ENCODE measurements around the gene BLCAP. TPM values are rescaled to one million over a fixed set of nuclear protein-coding genes. Genes with fewer than 3 reads are reported as not detected.

BLCAP gene
- total and polyA plus RNA-seq, 2 donors (not counting 3 experiments of a cell fraction or from before 2014, with no cell fraction given): 90.3 to 196 TPM

DNA sequence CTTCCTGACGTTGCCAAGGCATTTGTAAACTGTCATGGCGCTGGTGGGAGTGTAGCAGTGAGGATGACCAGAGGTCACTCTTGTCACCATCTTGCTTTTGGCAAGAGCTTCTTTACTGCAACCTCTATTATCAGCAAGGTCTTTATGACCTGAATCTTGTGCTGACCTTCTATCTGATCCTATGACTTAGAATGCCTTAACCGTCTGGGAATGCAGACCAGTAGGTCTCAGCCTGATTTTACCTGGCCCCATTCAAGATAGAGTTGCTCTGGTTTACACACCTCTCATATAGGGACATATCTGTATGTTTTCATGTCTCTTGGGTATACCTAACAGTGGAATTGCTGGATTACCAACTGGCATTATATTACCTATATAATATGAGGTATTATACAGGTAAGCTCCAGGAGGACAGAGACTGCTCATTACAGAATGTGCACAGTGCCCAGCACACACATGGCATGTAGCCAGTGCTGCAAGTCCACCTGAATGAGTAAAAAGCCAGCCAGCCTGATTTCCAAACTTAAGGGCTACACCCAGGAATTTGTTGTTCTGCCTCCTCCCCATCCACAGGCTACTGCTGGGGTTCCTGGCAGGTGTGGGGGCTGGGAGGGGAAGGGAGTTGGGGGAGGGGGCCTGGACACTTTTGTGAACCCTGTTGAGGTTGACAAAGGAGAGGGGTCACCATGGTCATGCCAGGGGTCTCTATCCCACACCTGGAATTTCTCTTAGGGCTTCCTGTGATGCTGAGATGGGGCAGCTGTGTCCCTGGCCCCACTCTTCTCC, 35.2 kb upstream of the BLCAP start:
- FAIRE-seq: no peak

More for the DNA sequence above, 35.2 kb upstream of the BLCAP start:
- ChIA-PET CTCF (interaction anchor here (1.4 to 2.3 kb wide), 2 partner anchors 430 to 658 kb away, joined by 4 to 37 read pairs; no protein-coding TSS in a partner anchor), POLR2A (no interaction called here)
- Histone ChIP-seq H3K27me3 (ENCODE audit: control insufficient read depth in 2 of 2, insufficient read depth in 2 of 2, low read length in 2 of 2) (peaks cover 16 to 19% of the 10 kb centered on the region in 2 experiments), H3K36me3 (ENCODE audit: control insufficient read depth in 2 of 2, extremely low read depth in 1 of 2, insufficient read depth in 2 of 2, low read length in 2 of 2) (no peaks in the 10 kb centered on the region), H3K9ac (replicated peaks; ENCODE audit: extremely low read depth, insufficient read depth, low read length) (no peak overlapping the region), H3K27ac (ENCODE audit: insufficient read depth, low read depth, low read length) (no peak overlapping the region), H3K4me1 (ENCODE audit: control insufficient read depth, extremely low read depth, insufficient read depth, low read length) (no peaks in the 10 kb centered on the region), H3K4me3 (replicated peaks in 1 of 3; ENCODE audit: insufficient read depth in 1 of 3, low read depth in 1 of 3, low read length in 3 of 3) (no peak overlapping the region), H3K9me1 (replicated peaks; ENCODE audit: control insufficient read depth, extremely low read depth, insufficient read depth, low read length) (no peaks in the 10 kb centered on the region), H3K79me2 (ENCODE audit: control insufficient read depth, insufficient read depth, low read length) (no peaks in the 10 kb centered on the region), H3K9me3 (replicated peaks; ENCODE audit: control insufficient read depth, insufficient read depth, low read length) (no peaks in the 10 kb centered on the region), H2AFZ (ENCODE audit: low read depth, low read length) (no peak overlapping the region), H4K20me1 (replicated peaks; ENCODE audit: control insufficient read depth, extremely low read depth, insufficient read depth, low read length) (no peaks in the 10 kb centered on the region), H3K4me2 (ENCODE audit: insufficient read depth, low read length) (no peak overlapping the region)
- DNase-seq (ENCODE audit: low read depth, low spot score): no peak
- intact Hi-C loops (cut with micrococcal nuclease): loop anchor here (5.0 kb wide), 1 partner anchor 474 kb away; no protein-coding TSS in a partner anchor
- dilution Hi-C loops (cut with MboI; ENCODE audit: extremely low pct_ligation_motif_present, low sequenced_read_pairs): no loop called here
- TF ChIP-seq JUN (IDR thresholded peaks at IDR 0.05; ENCODE audit: borderline replicate concordance, insufficient read depth, insufficient read length, low read depth) (no peak), GATA2 (IDR thresholded peaks at IDR 0.05; ENCODE audit: insufficient read depth, insufficient read length, low read depth, low read length) (no peak), POLR2A (IDR thresholded peaks at IDR 0.05; ENCODE audit: low read depth, low read length) (no peak), POLR2AphosphoS5 (IDR thresholded peaks at IDR 0.05; ENCODE audit: insufficient read depth, low read depth, low read length) (no peak), FOS (IDR thresholded peaks at IDR 0.05; ENCODE audit: borderline replicate concordance, insufficient read depth, low read length) (no peak), MYC (IDR thresholded peaks at IDR 0.05; ENCODE audit: low read depth, low read length) (no peak), EZH2 (IDR thresholded peaks at IDR 0.05; ENCODE audit: borderline replicate concordance, low read depth, low read length, severe bottlenecking) (no peak)
- TF ChIP-seq, protein P1, sequence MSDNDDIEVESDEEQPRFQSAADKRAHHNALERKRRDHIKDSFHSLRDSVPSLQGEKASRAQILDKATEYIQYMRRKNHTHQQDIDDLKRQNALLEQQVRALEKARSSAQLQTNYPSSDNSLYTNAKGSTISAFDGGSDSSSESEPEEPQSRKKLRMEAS (IDR thresholded peaks at IDR 0.05; ENCODE audit: insufficient read depth, insufficient read length): no peak
- TF ChIP-seq, protein P2, sequence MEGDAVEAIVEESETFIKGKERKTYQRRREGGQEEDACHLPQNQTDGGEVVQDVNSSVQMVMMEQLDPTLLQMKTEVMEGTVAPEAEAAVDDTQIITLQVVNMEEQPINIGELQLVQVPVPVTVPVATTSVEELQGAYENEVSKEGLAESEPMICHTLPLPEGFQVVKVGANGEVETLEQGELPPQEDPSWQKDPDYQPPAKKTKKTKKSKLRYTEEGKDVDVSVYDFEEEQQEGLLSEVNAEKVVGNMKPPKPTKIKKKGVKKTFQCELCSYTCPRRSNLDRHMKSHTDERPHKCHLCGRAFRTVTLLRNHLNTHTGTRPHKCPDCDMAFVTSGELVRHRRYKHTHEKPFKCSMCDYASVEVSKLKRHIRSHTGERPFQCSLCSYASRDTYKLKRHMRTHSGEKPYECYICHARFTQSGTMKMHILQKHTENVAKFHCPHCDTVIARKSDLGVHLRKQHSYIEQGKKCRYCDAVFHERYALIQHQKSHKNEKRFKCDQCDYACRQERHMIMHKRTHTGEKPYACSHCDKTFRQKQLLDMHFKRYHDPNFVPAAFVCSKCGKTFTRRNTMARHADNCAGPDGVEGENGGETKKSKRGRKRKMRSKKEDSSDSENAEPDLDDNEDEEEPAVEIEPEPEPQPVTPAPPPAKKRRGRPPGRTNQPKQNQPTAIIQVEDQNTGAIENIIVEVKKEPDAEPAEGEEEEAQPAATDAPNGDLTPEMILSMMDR (IDR thresholded peaks at IDR 0.05; ENCODE audit: extremely low read depth in 1 of 2, insufficient read depth in 1 of 2, low read depth in 1 of 2, low read length in 2 of 2): no peak
- BruUV-seq (replicated peaks): no TSS peak
